Retinal pigment epithelial cell (primary cell): Measurements from ENCODE around the gene CA14.
"Not testable (repeated sequence)": the region's sequence is repeated elsewhere in the genome, so short reads cannot be mapped to it uniquely, and the experiment has no call there.

Experiments
- DNase-seq: peaks from one replicate; pipeline ENCODE4 v3.0.0-alpha.2; 2010; ENCODE audit warnings: low read depth
- H3K4me3 ChIP-seq: 2 replicates; pipeline ENCODE4 v1.5.1; 2011; ENCODE audit warnings: mild to moderate bottlenecking, low read length, control low read depth, moderate library complexity
- CTCF ChIP-seq: conservative IDR thresholded peaks from 2 replicates; pipeline ENCODE4 v1.5.1; 2011; ENCODE audit warnings: low read depth, low read length, control low read depth, inconsistent platforms

The CA14 gene

GRCh38 chr1:150221552-150221951, 36.0 kb upstream of the CA14 start:
- peak; percentile 55 for TF ChIP-seq CTCF
- DNase-seq = no peak
- no peak overlapping the region for H3K4me3 ChIP-seq

- no peak overlapping the region for H3K4me3 ChIP-seq
- no peak for DNase-seq
- no peak for TF ChIP-seq CTCF
Measured at GRCh38 chr1:150224983-150225382, 32.6 kb upstream of the CA14 start.

GRCh38 chr1:150225546-150225945, 32.0 kb upstream of the CA14 start:
- no peak overlapping the region for H3K4me3 ChIP-seq
- TF ChIP-seq CTCF = no peak
- DNase-seq = no peak

DNA sequence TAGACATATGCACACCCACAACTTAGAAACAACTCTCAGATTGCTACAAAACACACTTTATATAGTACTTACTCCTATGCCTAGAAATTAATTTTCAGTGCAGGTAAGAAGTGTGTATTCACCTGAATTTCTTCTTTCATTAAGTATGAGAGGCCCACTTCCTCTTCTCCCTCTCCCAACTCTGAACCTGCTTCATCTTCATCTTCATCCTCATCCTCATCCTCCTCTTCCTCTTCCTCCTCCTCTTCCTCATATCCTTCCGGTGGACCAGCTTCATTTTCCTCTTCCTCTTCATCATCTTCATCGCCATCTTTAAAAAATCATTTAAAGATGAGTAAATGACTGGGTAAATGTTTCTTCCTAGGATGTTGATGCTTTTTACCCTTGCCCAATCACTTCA, 31.1 kb upstream of the CA14 start:
- no peak for DNase-seq
- no peak for TF ChIP-seq CTCF
- H3K4me3 ChIP-seq = no peak overlapping the region

DNA sequence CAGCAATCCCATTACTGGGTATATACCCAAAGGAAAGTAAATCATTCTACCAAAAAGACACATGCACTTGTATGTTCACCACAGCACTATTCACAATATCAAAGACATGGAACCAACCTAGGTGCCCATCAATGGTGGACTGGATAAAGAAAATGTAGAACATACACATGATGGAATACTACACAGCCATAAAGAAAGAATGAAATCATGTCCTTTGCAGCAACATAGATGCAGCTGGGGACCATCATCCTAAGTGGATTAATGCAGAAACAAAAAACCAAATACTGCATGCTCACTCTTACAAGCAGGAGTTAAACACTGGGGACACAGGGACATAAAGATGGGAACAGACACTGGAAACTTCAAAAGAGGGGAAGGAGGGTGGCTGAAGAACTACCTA, 30.3 kb upstream of the CA14 start:
- TF ChIP-seq CTCF = no peak
- H3K4me3 ChIP-seq = no peak overlapping the region

DNA sequence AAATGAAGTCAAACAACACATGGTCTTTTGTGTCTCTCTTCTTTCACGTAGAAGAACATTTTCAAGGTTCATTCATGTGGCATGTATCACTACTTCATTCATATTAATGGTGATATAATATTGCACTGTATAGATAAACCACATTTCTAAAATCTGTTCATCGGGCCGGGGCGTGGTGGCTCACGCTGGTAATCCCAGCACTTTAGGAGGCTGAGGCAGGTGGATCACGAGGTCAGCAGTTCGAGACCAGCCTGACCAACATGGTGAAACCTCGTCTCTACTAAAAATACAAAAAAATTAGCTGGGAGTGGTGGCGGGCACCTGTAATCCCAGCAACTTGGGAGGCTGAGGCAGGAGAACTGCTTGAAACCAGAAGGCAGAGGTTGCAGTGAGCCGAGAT, 29.3 kb upstream of the CA14 start:
- not testable (repeated sequence) for H3K4me3 ChIP-seq, DNase-seq

More for the DNA sequence above, 30.3 kb upstream of the CA14 start:
- DNase-seq = no peak

DNA sequence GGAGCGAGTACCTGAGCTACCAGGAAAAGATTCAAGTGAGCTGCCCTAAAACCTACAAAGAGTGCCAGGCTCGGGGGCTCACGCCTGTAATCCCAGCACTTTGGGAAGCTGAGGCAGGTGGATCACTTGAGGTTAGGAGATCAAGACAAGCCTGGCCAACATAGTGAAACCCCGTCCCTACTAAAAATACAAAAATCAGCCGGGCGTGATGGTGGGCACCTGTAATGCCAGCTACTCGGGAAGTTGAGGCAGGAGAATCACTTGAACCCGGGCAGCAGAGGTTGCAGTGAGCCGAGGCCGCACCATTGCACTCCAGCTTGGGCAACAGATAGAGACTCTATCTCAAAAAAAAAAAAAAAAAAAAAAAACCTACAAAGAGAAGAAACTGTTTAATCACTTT, 24.7 kb upstream of the CA14 start:
- not testable (repeated sequence) for H3K4me3 ChIP-seq, DNase-seq

GRCh38 chr1:150233359-150234308, 23.9 kb upstream of the CA14 start:
- TF ChIP-seq CTCF = no peak
- H3K4me3 ChIP-seq = peak overlapping the region; percentile 98
- no peak for DNase-seq
